CD14-positive monocyte (primary cell): ENCODE measurements around the gene GPSM3. TPM values are rescaled to one million over a fixed set of nuclear protein-coding genes. Genes with fewer than 3 reads are reported as not detected.

ENCODE experiments used
- DNase-seq, 3 donors: peaks; one replicate each; pipeline ENCODE4 v3.0.0-alpha.2; 2011 to 2022
- H2AFZ ChIP-seq: 2 replicates; pipeline ENCODE4 v1.6.0; 2012; ENCODE audit warnings: mild to moderate bottlenecking, low read depth, low read length, inconsistent platforms; ENCODE audit not compliant: insufficient read depth, poor library complexity, severe bottlenecking
- H3K27ac ChIP-seq, 2 donors: 1 replicate in 1 of 2; 2 replicates in 1 of 2; pipeline ENCODE4 v1.5.1; 2012 to 2013; ENCODE audit warnings: low read length in 2 of 2, control low read depth in 1 of 2, inconsistent platforms in 1 of 2, low read depth in 1 of 2, mild to moderate bottlenecking in 1 of 2
- H3K27me3 ChIP-seq, 2 donors: one replicate each; pipeline versions ENCODE4 v1.6.0 to v1.6.1; 2011 to 2013; ENCODE audit warnings: low read length in 2 of 2; ENCODE audit not compliant: control insufficient read depth in 2 of 2, insufficient read depth in 2 of 2
- H3K36me3 ChIP-seq, 2 donors: replicated peaks in 1 of 2; 1 replicate in 1 of 2; 2 replicates in 1 of 2; pipeline versions ENCODE4 v1.5.1 to v1.6.1; 2012 to 2013; ENCODE audit warnings: low read length in 2 of 2, control low read depth in 1 of 2, inconsistent platforms in 1 of 2, mild to moderate bottlenecking in 1 of 2; ENCODE audit not compliant: insufficient read depth in 2 of 2, control insufficient read depth in 1 of 2
- H3K4me1 ChIP-seq, 2 donors: 1 replicate in 1 of 2; 2 replicates in 1 of 2; pipeline versions ENCODE4 v1.5.1 to v1.6.1; 2012 to 2013; ENCODE audit warnings: low read length in 2 of 2, control low read depth in 1 of 2, inconsistent platforms in 1 of 2, mild to moderate bottlenecking in 1 of 2, moderate library complexity in 1 of 2; ENCODE audit not compliant: insufficient read depth in 2 of 2, control insufficient read depth in 1 of 2
- H3K4me2 ChIP-seq: replicated peaks from 2 replicates; pipeline ENCODE3; 2012; ENCODE audit warnings: low read length, moderate library complexity, mild to moderate bottlenecking; ENCODE audit not compliant: poor library complexity, severe bottlenecking; ENCODE audit errors: extremely low read depth
- H3K4me3 ChIP-seq, 3 experiments: fragments of 200-600 bp in 1 of 3; sonication (generic) in 1 of 3; replicated peaks in 1 of 3; 1 replicate in 2 of 3; 2 replicates in 1 of 3; pipeline ENCODE4 v1.5.1; 2011 to 2013; ENCODE audit warnings: low read length in 3 of 3, mild to moderate bottlenecking in 3 of 3, control low read depth in 2 of 3, low read depth in 2 of 3, inconsistent platforms in 1 of 3, moderate library complexity in 1 of 3
- H3K79me2 ChIP-seq: 2 replicates; pipeline ENCODE4 v1.6.0; 2012; ENCODE audit warnings: mild to moderate bottlenecking, control low read depth, inconsistent platforms, low read length, moderate library complexity; ENCODE audit not compliant: insufficient read depth
- H3K9ac ChIP-seq: 2 replicates; pipeline ENCODE4 v1.6.0; 2017; ENCODE audit warnings: low read length, mild to moderate bottlenecking; ENCODE audit not compliant: insufficient read depth, poor library complexity, severe bottlenecking
- H3K9me3 ChIP-seq, 2 donors: replicated peaks in 1 of 2; 1 replicate in 1 of 2; 2 replicates in 1 of 2; pipeline versions ENCODE4 v1.5.1 to v1.6.1; 2012 to 2013; ENCODE audit warnings: low read length in 2 of 2, control low read depth in 1 of 2; ENCODE audit not compliant: control insufficient read depth in 1 of 2, insufficient read depth in 1 of 2
- H4K20me1 ChIP-seq: 2 replicates; pipeline ENCODE4 v1.6.0; 2012; ENCODE audit warnings: mild to moderate bottlenecking, low read length, control low read depth, moderate library complexity; ENCODE audit not compliant: insufficient read depth
- H3K27ac Mint-ChIP-seq, 7 donors: one replicate each; pipeline ENCODE4 v1.8.0; 2020; ENCODE audit warnings: mild to moderate bottlenecking in 7 of 7, mixed read lengths in 7 of 7, moderate library complexity in 6 of 7, inconsistent platforms in 2 of 7
- H3K27me3 Mint-ChIP-seq, 3 donors: one replicate each; pipeline ENCODE4 v1.8.0; 2021 to 2022; ENCODE audit warnings: low read depth in 3 of 3, mild to moderate bottlenecking in 3 of 3, mixed read lengths in 3 of 3, moderate library complexity in 3 of 3, inconsistent platforms in 1 of 3
- H3K36me3 Mint-ChIP-seq, 2 donors: one replicate each; pipeline ENCODE4 v1.8.0; 2020; ENCODE audit warnings: mixed read lengths in 2 of 2, inconsistent platforms in 1 of 2, mild to moderate bottlenecking in 1 of 2
- H3K4me1 Mint-ChIP-seq: one replicate; pipeline ENCODE4 v1.8.0; 2020; ENCODE audit warnings: mild to moderate bottlenecking, mixed read lengths
- H3K4me3 Mint-ChIP-seq, 2 donors: one replicate each; pipeline ENCODE4 v1.8.0; 2020; ENCODE audit warnings: mild to moderate bottlenecking in 2 of 2, mixed read lengths in 2 of 2, moderate library complexity in 1 of 2
- H3K9me3 Mint-ChIP-seq, 7 donors: one replicate each; pipeline ENCODE4 v1.8.0; 2020 to 2022; ENCODE audit warnings: mixed read lengths in 7 of 7, mild to moderate bottlenecking in 6 of 7, moderate library complexity in 6 of 7, inconsistent platforms in 2 of 7
- WGBS: methylation state at CpG from one replicate; pipeline ENCODE4 v1.1.5; 2013; ENCODE audit warnings: missing lambda C conversion rate; ENCODE audit not compliant: insufficient coverage; 5-methylcytosine and 5-hydroxymethylcytosine counted together
- intact Hi-C, 2 donors: fragments of 100-400 bp; cut with micrococcal nuclease; formaldehyde crosslinking; loops; one replicate each; pipeline versions ENCODE4 v1.15.0 to v1.15.1; 2023
- polyA plus RNA-seq, 3 donors: library from polyadenylated mRNA; depleted of rRNA in 1 of 3; unstranded in 2 of 3; stranded (reverse) in 1 of 3; fragments of 300-500 nt in 2 of 3; fragments of >200 nt in 1 of 3; fragmentation: Illumina TruSeq in 2 of 3; gene quantifications; 1 replicate in 2 of 3; 2 replicates in 1 of 3; pipeline ENCODE4 v1.2.3, GENCODE V29; 2012 to 2021
- TF ChIP-seq, protein P1 (sequence below): fragments of 200-600 bp; IDR thresholded peaks from one replicate; pipeline ENCODE4 v1.8.0; 2022; ENCODE audit warnings: antibody characterized with exemption, mild to moderate bottlenecking

GPSM3 gene
- polyA plus RNA-seq, 3 donors, result 86.1 to 340 (median 101) TPM

DNA sequence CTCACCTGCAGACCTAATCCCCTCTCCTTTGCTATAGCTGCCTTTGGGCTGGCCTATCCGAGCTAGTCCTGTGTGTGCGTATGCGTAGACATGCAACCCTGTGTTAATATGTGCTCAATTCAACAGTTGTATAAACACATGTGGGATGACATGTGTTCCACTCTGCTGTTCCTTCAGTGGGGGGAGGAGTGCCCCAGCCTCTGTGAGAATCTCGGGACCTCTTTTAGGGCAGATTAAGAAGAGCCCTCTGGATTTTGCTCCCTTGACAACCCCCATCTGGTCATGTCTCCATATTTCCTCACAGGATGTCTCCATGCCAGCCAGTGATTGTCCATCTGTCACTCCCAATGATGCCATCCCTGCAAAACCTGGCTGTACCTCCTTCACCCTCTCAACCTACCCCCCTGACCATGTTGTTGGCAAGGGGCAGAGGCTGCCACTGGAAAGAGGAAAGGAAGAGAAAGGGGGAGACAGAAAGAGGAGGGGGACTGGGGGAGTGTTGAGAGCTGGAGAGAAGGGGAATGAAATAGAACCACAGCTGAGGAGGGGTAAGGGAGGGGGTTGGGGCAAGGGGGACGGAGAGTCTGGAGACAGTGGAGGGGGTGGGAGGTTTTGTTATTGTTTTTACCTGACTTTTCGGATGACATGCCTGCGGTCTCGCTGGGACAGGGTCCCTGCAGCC lies 41.1 kb downstream of the GPSM3 start:
- Histone ChIP-seq H3K4me3 (no peak overlapping the region), H3K27me3 (peaks cover 36 to 74% of the 10 kb centered on the region in 2 donors), H3K27ac (no peak overlapping the region), H4K20me1 (no peaks in the 10 kb centered on the region), H3K36me3 (no peaks in the 10 kb centered on the region), H3K9me3 (peaks cover 0 to 11% of the 10 kb centered on the region in 2 donors), H3K4me2 (no peak overlapping the region), H3K79me2 (no peaks in the 10 kb centered on the region), H3K4me1 (peaks cover 33 to 37% of the 10 kb centered on the region in 2 donors), H2AFZ (no peak overlapping the region), H3K9ac (no peak overlapping the region)
- Mint-ChIP-seq H3K36me3 (peaks cover 0 to 13% of the 10 kb centered on the region in 2 donors), H3K4me3 (peak overlapping the region; percentile 49 to 75), H3K27me3 (peaks cover 66 to 87% (median 79%) of the 10 kb centered on the region in 3 donors), H3K9me3 (peaks cover 0 to 31% (median 11%) of the 10 kb centered on the region in 7 donors), H3K27ac (no peak overlapping the region), H3K4me1 (peaks cover 41% of the 10 kb centered on the region)
- no peak for DNase-seq
- WGBS, result 0% methylated on average over 3 of the region's 8 CpGs
- TF ChIP-seq, protein P1, sequence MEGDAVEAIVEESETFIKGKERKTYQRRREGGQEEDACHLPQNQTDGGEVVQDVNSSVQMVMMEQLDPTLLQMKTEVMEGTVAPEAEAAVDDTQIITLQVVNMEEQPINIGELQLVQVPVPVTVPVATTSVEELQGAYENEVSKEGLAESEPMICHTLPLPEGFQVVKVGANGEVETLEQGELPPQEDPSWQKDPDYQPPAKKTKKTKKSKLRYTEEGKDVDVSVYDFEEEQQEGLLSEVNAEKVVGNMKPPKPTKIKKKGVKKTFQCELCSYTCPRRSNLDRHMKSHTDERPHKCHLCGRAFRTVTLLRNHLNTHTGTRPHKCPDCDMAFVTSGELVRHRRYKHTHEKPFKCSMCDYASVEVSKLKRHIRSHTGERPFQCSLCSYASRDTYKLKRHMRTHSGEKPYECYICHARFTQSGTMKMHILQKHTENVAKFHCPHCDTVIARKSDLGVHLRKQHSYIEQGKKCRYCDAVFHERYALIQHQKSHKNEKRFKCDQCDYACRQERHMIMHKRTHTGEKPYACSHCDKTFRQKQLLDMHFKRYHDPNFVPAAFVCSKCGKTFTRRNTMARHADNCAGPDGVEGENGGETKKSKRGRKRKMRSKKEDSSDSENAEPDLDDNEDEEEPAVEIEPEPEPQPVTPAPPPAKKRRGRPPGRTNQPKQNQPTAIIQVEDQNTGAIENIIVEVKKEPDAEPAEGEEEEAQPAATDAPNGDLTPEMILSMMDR, result no peak
- intact Hi-C loops, result no loop called here

DNA sequence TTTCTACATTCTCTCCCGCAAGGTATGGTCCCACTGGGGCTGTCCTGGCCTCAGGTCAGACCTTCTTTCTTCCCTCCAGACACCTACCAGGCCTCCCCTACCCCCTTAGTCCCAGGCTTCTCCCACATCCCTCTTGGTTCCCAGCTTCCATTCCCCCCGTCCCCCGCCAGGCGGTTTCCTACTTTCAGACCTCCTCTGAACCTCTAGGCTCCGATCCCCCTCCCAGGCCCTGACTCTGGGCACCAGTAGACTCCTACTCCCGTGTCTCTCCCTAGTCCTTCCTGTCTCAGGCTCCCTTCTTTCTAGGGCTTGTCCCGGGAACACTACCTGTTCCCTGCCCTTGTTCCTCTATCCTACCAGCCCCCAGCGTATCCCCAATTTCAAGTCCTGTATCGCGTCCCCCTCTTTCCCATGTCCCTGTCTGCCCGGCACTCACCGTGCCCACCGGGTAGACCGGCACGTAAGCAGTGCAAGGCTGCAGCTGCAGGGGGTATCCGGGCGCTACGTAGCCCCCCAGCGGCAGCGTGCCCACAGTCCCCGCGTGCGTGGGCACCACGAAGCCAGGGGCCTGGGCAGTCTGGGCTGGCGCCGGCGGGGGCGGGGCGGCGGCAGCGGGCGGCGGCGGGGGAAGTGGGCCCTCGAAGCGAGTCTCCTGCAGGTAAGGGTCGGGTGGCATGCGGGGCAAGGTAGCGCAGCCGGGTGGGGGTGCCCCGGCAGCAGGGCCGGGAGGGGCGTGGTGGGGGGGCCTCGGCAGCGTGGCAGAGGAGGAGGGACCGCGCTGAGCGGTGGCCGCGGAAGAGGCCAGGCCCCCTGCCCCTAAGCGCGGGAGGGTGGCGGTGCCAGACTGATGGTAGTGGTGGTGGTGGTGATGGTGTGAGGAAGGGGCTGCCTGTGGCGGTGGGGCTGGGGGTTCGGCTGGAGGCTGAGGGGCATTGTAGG lies 42.2 kb downstream of the GPSM3 start:
- Mint-ChIP-seq H3K4me3 (peak overlapping the region; percentile 9 to 95), H3K36me3 (peaks cover 0 to 13% of the 10 kb centered on the region in 2 donors), H3K27ac (no peak overlapping the region), H3K4me1 (peaks cover 40% of the 10 kb centered on the region), H3K27me3 (peaks cover 66 to 89% (median 79%) of the 10 kb centered on the region in 3 donors), H3K9me3 (peaks cover 0 to 31% (median 11%) of the 10 kb centered on the region in 7 donors)
- intact Hi-C loops, result no loop called here
- Histone ChIP-seq H3K4me2 (no peak overlapping the region), H3K4me1 (peaks cover 33 to 37% of the 10 kb centered on the region in 2 donors), H3K9ac (no peak overlapping the region), H2AFZ (no peak overlapping the region), H4K20me1 (no peaks in the 10 kb centered on the region), H3K9me3 (peaks cover 0 to 11% of the 10 kb centered on the region in 2 donors), H3K36me3 (no peaks in the 10 kb centered on the region), H3K79me2 (no peaks in the 10 kb centered on the region), H3K4me3 (no peak overlapping the region), H3K27ac (no peak overlapping the region), H3K27me3 (peaks cover 36 to 74% of the 10 kb centered on the region in 2 donors)
- DNase-seq, result no peak
- 57% methylated on average over 51 of the region's 55 CpGs for WGBS
- TF ChIP-seq, protein P1, result no peak
